ENCODE results near the gene ZNF570.
A peak's percentile ranks its signal among the peaks of the same experiment; 100 is the strongest.

Gene ZNF570

DNA sequence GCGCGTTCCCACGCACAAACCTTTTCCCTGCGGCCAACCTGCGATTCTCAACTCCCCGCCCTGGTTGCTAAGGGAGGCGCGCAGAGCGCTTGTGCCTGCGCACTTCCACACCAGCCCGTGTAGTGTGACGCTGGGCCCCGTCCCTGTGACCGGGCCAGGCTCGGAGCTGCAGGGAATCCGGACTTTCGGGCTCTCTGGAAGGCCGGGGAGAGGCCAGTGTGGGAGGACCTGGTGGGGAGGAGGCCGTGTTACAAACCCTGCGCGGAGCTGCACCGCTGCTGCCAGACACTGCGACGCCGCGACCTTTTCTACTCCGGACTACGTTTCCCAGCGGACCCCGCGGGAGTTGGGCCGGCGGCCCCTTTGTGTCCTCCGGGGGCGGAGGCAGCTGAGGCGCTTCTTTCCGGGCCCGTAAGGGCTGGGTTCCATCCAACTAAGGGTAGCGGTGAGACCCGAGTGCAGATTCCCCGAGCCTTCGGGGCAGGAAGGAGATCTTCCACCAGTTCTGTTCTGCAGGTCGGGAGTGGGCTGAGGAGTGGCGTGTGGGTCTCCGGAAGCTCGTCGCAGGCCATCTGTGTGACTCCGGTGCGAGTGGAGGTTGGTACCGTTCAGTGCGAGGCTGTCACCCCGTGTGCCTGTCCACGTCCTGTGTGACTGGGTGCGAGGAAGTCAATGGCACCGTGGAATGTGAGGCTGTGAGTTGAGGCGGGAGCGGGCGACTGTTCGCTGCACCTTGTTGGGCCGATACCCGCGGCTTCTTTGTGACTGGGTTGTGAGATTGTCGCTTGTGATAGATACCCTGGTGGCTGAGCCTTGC, at the start of gene ZNF570:
TSS of gene ZNF570 (plus strand) at position 396 of the 817 bp plus-strand sequence. CDS start 999 bp downstream, outside the sequence.
- peak; percentile 89 for DNase-seq (ENCODE audit: low spot score)

DNA sequence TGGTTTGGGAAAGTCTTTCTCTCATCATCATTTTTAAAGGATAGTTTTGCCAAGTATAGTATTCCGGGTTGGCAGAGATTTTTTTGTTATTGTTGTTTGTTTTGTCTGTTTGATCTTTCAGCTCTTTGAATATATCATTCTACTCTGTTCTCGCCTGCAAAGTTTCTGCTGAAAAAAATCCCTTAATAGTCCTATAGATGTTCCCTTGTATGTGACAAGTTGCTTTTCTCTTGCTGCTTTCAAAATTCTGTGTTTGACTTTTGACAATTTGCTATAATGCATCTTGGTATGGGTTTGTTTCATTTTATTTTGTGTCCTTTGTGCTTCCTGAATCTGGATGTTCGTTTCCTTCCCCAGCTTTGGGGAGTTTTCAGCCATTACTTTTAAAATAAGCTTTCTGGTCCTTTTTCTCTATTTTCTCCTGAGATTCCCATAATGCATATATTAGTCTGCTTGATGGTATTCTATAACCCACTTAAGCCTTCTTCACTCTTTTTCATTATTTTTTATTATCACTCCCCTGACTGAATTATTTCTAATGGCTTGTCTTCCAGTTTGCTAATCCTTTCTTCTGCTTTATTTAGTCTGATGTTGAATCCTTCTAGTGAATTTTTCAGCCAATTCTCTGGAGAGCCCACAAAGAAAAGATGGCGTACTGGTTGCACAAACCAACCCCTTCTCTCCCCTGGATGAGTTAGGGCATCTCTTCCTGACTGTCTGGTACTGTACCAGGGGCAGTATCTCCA, 16.5 kb upstream of the ZNF570 start:
- no peak for DNase-seq (ENCODE audit: low spot score)

DNA sequence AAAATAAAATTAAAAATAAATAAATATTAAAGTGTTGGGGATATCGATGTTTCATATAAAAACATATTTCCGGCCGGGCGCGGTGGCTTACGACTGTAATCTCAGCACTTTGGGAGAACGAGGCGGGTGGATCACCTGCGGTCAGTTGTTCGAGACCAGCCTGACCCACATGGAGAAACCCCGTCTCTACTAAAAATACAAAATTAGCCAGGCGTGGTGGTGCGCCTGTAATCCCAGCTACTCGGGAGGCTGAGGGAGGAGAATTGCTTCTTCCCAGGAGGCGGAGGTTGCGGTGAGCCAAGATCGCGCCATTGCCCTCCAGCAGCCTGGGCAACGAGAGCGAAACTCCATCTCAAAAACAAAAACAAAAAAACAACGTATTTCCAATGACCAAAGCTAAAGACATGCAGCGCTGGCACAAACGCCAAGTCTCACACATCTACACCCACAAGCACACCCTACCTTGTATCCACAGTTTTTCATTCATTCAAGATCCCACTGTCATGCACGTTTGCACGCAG, 2.8 kb upstream of the ZNF570 start:
- no peak for DNase-seq (ENCODE audit: low spot score)

DNA sequence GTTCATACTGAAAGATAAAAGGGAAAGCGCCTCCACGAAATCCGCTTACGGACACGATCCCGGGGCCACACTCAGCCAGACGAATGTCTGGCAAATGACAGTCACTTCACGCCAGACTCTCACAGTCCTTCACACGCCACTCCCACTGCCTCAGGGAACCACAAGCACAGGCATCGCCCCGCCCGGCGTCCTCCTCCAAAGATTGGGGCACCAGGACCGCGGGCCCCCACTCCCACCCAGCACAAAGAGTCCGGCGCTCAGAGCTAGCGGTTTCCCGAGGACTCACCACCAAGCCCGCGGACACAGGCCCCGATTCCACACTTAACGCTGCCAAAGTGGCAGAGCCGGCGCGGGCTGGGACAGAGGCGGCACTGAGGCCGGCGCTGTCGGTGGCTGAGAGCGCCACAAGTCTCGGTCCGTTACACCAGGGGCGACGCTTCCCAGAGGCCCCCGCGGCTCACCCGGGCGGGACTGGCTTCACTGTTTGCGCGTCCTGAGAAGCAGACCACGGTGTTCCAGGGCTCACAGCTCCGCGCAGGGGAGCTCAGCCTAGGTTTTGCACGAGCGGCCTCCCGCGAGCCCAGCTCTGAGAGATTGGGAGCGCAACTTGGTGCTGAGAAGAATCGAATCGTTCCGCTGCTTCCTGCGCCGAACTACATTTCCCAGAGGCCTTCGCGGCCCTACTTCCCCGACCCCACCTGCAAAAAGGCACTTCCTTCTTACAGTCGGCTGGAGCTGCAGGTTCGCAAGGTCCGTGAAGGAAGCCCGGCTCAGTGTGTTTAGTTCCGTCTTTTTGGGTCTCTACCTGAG, 2.2 kb upstream of the ZNF570 start, which contains the start of gene ZNF569:
TSS of gene ZNF569 (minus strand) at position 647 of the 810 bp plus-strand sequence. CDS start 22,523 bp downstream, outside the sequence.
- DNase-seq (ENCODE audit: low spot score), result peak; percentile 94

DNA sequence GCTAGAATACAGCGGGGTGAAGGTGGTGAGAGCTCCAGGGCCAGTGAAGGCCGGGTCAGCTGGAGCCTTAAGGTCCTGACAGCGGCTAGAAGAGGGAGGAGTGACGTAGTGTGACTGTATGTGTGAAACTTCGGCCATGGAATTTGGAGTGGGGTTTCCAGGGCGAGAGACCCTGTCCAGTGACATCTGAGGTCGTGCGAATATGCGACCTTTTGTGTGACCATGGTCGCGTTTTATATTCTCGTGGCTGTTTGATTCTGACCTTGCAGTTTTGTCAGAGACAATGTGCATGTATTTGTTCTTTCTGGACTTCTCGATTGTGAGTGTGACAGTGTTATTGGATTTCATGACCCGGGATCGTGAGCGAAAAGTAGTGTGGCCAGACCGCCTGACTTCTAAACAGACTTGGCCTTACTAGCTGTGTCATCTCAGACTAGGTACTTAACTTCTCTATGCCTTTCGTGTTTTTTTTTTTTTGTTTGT, 1.5 kb upstream of the ZNF570 start:
- DNase-seq (ENCODE audit: low spot score), result no peak

DNA sequence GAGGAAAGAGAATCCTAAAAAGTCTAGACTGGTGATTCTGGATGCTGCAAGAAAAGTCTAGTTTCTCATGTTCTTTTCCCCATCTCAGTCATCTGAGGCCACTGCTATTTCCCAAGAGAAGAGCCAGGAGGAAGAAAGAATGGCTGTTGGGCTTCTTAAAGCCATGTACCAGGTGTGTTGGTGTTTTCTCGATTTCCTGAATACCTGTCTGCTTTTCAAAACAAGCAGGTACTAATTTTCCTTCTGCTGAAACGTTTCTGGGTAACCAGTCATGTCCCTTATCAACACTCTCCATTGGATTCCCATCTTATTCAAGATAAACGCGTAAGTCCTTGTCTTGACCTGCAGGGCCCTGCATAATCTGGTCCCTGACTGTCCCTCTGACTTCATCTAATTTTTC, 1.1 kb downstream of the ZNF570 start:
- DNase-seq (ENCODE audit: low spot score), result no peak

DNA sequence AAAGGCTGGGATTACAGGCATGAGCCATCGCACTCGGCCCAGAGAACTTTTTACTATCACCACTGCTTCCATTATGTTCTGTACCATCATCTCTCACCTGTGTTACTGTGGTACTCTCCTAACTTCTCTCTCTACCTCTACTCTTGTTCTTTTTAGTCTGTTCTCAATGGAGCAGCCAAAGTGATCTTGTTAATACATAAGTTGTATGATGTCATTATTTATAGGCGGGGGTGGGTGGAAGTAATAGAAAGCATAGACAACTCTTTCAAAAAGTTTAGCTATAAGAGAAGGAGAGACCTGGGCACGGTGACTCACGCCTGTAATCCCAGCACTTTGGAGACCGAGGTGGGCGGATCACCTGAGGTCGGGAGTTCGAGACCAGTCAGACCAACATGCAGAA, 3.0 kb downstream of the ZNF570 start:
- no peak for DNase-seq (ENCODE audit: low spot score)

GRCh38 chr19:37484406-37485168, 15.4 kb downstream of the ZNF570 start:
- DNase-seq (ENCODE audit: low spot score), result no peak

DNA sequence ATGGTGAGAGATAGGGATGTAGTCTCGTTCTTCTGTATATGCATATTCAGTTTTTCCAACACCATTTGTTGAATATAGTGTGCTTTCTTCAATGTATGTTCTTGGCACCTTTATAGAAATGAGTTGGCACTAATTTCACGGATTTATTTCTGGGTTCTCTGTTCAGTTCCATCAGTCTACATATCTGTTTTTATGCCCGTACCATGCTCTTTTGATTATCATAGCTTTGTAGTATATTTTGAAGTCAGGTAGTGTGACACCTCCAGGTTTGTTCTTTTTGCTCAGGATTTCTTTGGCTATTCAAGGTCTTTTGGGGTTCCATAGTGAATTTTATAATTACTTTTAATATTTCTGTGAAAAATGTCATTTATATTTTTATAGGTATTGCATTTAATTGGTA, 23.1 kb downstream of the ZNF570 start:
- DNase-seq (ENCODE audit: low spot score), result no peak

- no peak for DNase-seq (ENCODE audit: low spot score)
Measured at GRCh38 chr19:37505958-37506386, 36.8 kb downstream of the ZNF570 start.

- DNase-seq (ENCODE audit: low spot score), result peak; percentile 87
Measured at GRCh38 chr19:37506387-37507166, 37.4 kb downstream of the ZNF570 start, which contains the start of gene ZNF793. Gene ZNF793, plus strand, starts transcription at chr19:37506939. Its CDS starts 16,501 bp downstream, at chr19:37523440.

DNA sequence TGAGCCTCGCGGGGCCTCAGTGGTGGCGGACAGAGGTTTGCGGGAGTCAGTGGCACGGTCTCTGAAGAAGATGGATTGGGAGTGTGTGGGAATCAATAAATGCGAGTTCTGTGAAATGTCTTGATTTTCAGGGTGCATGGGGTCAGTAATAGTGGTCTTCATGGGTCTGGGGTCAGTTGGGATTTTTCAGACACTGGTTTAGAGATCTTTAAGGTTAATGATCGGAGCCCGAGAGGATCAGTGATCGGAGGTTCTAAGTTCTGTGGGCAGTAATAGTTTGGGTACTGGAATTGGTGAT, 38.0 kb downstream of the ZNF570 start:
- DNase-seq (ENCODE audit: low spot score), result no peak

- no peak for DNase-seq (ENCODE audit: low spot score)
Measured at GRCh38 chr19:37511186-37511585, 42.0 kb downstream of the ZNF570 start.

GRCh38 chr19:37511821-37512220, 42.7 kb downstream of the ZNF570 start:
- DNase-seq (ENCODE audit: low spot score), result no peak

- no peak for DNase-seq (ENCODE audit: low spot score)
Measured at GRCh38 chr19:37513397-37513796, 44.2 kb downstream of the ZNF570 start.

DNA sequence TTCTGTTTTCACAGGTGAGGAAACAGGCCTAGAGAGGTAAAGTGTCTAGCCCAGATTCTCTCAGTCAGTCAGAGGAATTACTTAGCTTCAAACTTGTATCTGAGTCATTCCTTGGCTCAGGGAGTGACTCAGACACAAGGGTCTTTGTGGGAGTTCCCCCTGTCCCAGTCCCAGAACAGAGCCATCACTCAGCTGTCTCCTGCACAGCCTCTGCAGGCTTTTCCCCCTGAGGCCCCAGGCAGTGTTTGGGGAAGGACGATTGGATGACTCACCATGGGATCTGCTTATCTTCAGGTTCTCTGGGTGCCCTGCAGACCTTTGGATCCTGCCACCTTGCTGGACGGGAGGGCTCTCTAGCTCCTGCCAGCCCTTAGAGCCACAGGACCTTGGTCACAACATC, 50.7 kb downstream of the ZNF570 start:
- DNase-seq (ENCODE audit: low spot score), result peak; percentile 79

DNA sequence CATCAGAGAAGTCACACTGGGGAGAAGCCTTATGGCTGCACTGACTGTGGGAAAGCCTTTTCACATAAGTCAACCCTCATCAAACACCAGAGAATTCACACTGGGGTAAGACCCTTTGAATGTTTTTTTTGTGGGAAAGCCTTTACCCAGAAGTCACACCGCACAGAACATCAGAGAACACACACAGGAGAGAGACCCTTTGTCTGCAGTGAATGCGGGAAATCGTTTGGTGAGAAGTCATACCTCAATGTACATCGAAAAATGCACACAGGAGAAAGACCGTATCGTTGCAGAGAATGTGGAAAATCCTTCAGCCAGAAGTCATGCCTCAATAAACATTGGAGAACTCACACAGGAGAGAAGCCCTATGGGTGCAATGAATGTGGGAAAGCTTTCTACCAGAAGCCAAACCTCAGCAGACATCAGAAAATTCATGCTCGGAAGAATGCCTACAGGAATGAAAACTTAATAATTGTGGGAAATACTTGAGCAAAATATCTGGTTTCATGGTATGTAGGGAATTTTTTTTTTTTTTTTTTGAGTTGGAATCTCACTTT, 68.3 kb downstream of the ZNF570 start:
- no peak for DNase-seq (ENCODE audit: low spot score)

Data from kidney tubule cell (primary cell).